Measurements from ENCODE around the gene HDAC7. TPM values are rescaled to one million over a fixed set of nuclear protein-coding genes. Genes with fewer than 3 reads are reported as not detected.
A peak's percentile ranks its signal among the peaks of the same experiment; 100 is the strongest.

Gene HDAC7
- total and polyA plus RNA-seq, 5 experiments from 2014 or later, result 10.2 to 165 (median 30.5) TPM

GRCh38 chr12:47856721-47857575 is 37.2 kb upstream of the HDAC7 start:
- no peaks in the 10 kb centered on the region for H3K27me3 Mint-ChIP-seq
- no peaks in the 10 kb centered on the region for H3K9me3 Mint-ChIP-seq
- no peak for ATAC-seq
- H3K4me3 Mint-ChIP-seq, result no peak overlapping the region
- POLR2A ChIA-PET, result no interaction called here
- peaks cover 0 to 2% (median 0%) of the 10 kb centered on the region in 4 donors for H3K4me1 Mint-ChIP-seq
- no peaks in the 10 kb centered on the region for H3K36me3 Mint-ChIP-seq
- H3K27ac Mint-ChIP-seq, result no peak overlapping the region
- no peak for DNase-seq

GRCh38 chr12:47856094-47856493 is 36.4 kb upstream of the HDAC7 start:
- ATAC-seq (no peak), DNase-seq (no peak)
- POLR2A ChIA-PET, result no interaction called here
- H3K27me3 Mint-ChIP-seq, result no peaks in the 10 kb centered on the region
- H3K9me3 Mint-ChIP-seq, result no peaks in the 10 kb centered on the region
- H3K27ac Mint-ChIP-seq, result no peak overlapping the region
- peaks cover 0 to 2% (median 0%) of the 10 kb centered on the region in 4 donors for H3K4me1 Mint-ChIP-seq
- H3K4me3 Mint-ChIP-seq, result no peak overlapping the region
- no peaks in the 10 kb centered on the region for H3K36me3 Mint-ChIP-seq

- Mint-ChIP-seq H3K9me3 (no peaks in the 10 kb centered on the region), H3K27me3 (no peaks in the 10 kb centered on the region), H3K4me1 (peaks cover 0 to 2% (median 0%) of the 10 kb centered on the region in 4 donors), H3K27ac (no peak overlapping the region), H3K4me3 (no peak overlapping the region), H3K36me3 (no peaks in the 10 kb centered on the region)
- ATAC-seq (no peak), DNase-seq (no peak)
- POLR2A ChIA-PET, result interaction anchor here (0.5 kb wide), 1 partner anchor 99 kb away, joined by 3 read pairs; no protein-coding TSS in a partner anchor
Measured at GRCh38 chr12:47855502-47855901, 35.8 kb upstream of the HDAC7 start.

GRCh38 chr12:47854531-47854930 is 34.8 kb upstream of the HDAC7 start:
- H3K4me1 Mint-ChIP-seq, result peaks cover 0 to 2% (median 0%) of the 10 kb centered on the region in 4 donors
- DNase-seq (no peak), ATAC-seq (no peak)
- POLR2A ChIA-PET, result no interaction called here
- no peaks in the 10 kb centered on the region for H3K27me3 Mint-ChIP-seq
- no peaks in the 10 kb centered on the region for H3K9me3 Mint-ChIP-seq
- H3K4me3 Mint-ChIP-seq, result no peak overlapping the region
- H3K27ac Mint-ChIP-seq, result peak overlapping the region in 1 of 10 donors; percentile 24
- no peaks in the 10 kb centered on the region for H3K36me3 Mint-ChIP-seq

- H3K9me3 Mint-ChIP-seq, result no peaks in the 10 kb centered on the region
- no peaks in the 10 kb centered on the region for H3K36me3 Mint-ChIP-seq
- peak overlapping the region in 1 of 10 donors; percentile 28 for H3K27ac Mint-ChIP-seq
- no peak overlapping the region for H3K4me3 Mint-ChIP-seq
- DNase-seq (no peak), ATAC-seq (no peak)
- H3K4me1 Mint-ChIP-seq, result no peaks in the 10 kb centered on the region
- POLR2A ChIA-PET, result no interaction called here
- no peaks in the 10 kb centered on the region for H3K27me3 Mint-ChIP-seq
Measured at GRCh38 chr12:47852096-47852571, 32.4 kb upstream of the HDAC7 start.

- no peak overlapping the region for H3K27ac Mint-ChIP-seq
- POLR2A ChIA-PET, result no interaction called here
- ATAC-seq, result no peak
Measured at GRCh38 chr12:47851303-47851952, 31.7 kb upstream of the HDAC7 start.

GRCh38 chr12:47850153-47851084 is 30.7 kb upstream of the HDAC7 start:
- POLR2A ChIA-PET, result no interaction called here
- H3K4me1 Mint-ChIP-seq, result no peaks in the 10 kb centered on the region
- peak overlapping the region in 1 of 10 donors; percentile 20 for H3K27ac Mint-ChIP-seq
- no peak for ATAC-seq
- H3K4me3 Mint-ChIP-seq, result no peak overlapping the region
- H3K36me3 Mint-ChIP-seq, result no peaks in the 10 kb centered on the region
- DNase-seq, result no peak
- H3K27me3 Mint-ChIP-seq, result peaks cover 0 to 2% (median 0%) of the 10 kb centered on the region in 5 donors
- H3K9me3 Mint-ChIP-seq, result no peaks in the 10 kb centered on the region

More at GRCh38 chr12:47851303-47851952, 31.7 kb upstream of the HDAC7 start:
- DNase-seq, result no peak
- no peaks in the 10 kb centered on the region for H3K4me1 Mint-ChIP-seq
- peaks cover 0 to 2% (median 0%) of the 10 kb centered on the region in 5 donors for H3K27me3 Mint-ChIP-seq
- no peak overlapping the region for H3K4me3 Mint-ChIP-seq
- H3K36me3 Mint-ChIP-seq, result no peaks in the 10 kb centered on the region
- H3K9me3 Mint-ChIP-seq, result no peaks in the 10 kb centered on the region

- no peak for DNase-seq
- no peak overlapping the region for H3K27ac Mint-ChIP-seq
- no peaks in the 10 kb centered on the region for H3K36me3 Mint-ChIP-seq
- H3K4me3 Mint-ChIP-seq, result no peak overlapping the region
- peaks cover 0 to 4% (median 0%) of the 10 kb centered on the region in 5 donors for H3K27me3 Mint-ChIP-seq
- no peaks in the 10 kb centered on the region for H3K4me1 Mint-ChIP-seq
- POLR2A ChIA-PET, result no interaction called here
- no peak for ATAC-seq
- no peaks in the 10 kb centered on the region for H3K9me3 Mint-ChIP-seq
Measured at GRCh38 chr12:47849261-47849660, 29.6 kb upstream of the HDAC7 start.

- H3K36me3 Mint-ChIP-seq, result no peaks in the 10 kb centered on the region
- ATAC-seq, result no peak
- H3K4me3 Mint-ChIP-seq, result no peak overlapping the region
- POLR2A ChIA-PET, result no interaction called here
- no peaks in the 10 kb centered on the region for H3K9me3 Mint-ChIP-seq
- no peak overlapping the region for H3K27ac Mint-ChIP-seq
- H3K27me3 Mint-ChIP-seq, result peaks cover 0 to 4% (median 0%) of the 10 kb centered on the region in 5 donors
- H3K4me1 Mint-ChIP-seq, result no peaks in the 10 kb centered on the region
- no peak for DNase-seq
Measured at GRCh38 chr12:47848853-47849252, 29.1 kb upstream of the HDAC7 start.

- ATAC-seq (no peak), DNase-seq (no peak)
- no peaks in the 10 kb centered on the region for H3K36me3 Mint-ChIP-seq
- no peaks in the 10 kb centered on the region for H3K4me1 Mint-ChIP-seq
- peaks cover 0 to 4% (median 0%) of the 10 kb centered on the region in 5 donors for H3K27me3 Mint-ChIP-seq
- H3K9me3 Mint-ChIP-seq, result no peaks in the 10 kb centered on the region
- no peak overlapping the region for H3K4me3 Mint-ChIP-seq
- POLR2A ChIA-PET, result no interaction called here
- no peak overlapping the region for H3K27ac Mint-ChIP-seq
Measured at GRCh38 chr12:47846294-47846996, 26.7 kb upstream of the HDAC7 start.

- ATAC-seq (no peak), DNase-seq (no peak)
- POLR2A ChIA-PET, result interaction anchor here (0.9 kb wide), 1 partner anchor 312 kb away, joined by 4 read pairs; the partner anchor contains the start of gene ASB8
- H3K27ac Mint-ChIP-seq, result peak overlapping the region in 3 of 10 donors; percentile 4 to 17 (median 8)
- H3K4me3 Mint-ChIP-seq, result no peak overlapping the region
- no peaks in the 10 kb centered on the region for H3K4me1 Mint-ChIP-seq
- peaks cover 0 to 4% (median 0%) of the 10 kb centered on the region in 5 donors for H3K27me3 Mint-ChIP-seq
- H3K9me3 Mint-ChIP-seq, result no peaks in the 10 kb centered on the region
- no peaks in the 10 kb centered on the region for H3K36me3 Mint-ChIP-seq
Measured at GRCh38 chr12:47845081-47845480, 25.4 kb upstream of the HDAC7 start.
